Measurements from ENCODE around the gene CLMN. TPM values are rescaled to one million over a fixed set of nuclear protein-coding genes. Genes with fewer than 3 reads are reported as not detected.

Gene CLMN
- total RNA-seq, 2 donors from 2014 or later, result 24.6 to 39.3 TPM

GRCh38 chr14:95273001-95273978, 46.4 kb downstream of the CLMN start:
- DNase-seq (ENCODE audit: low spot score), result no peak
- no peaks in the 10 kb centered on the region for H3K4me1 ChIP-seq (replicated peaks)
- 87% methylated on average over 17 of the region's 17 CpGs for WGBS
- TF ChIP-seq, protein P1, sequence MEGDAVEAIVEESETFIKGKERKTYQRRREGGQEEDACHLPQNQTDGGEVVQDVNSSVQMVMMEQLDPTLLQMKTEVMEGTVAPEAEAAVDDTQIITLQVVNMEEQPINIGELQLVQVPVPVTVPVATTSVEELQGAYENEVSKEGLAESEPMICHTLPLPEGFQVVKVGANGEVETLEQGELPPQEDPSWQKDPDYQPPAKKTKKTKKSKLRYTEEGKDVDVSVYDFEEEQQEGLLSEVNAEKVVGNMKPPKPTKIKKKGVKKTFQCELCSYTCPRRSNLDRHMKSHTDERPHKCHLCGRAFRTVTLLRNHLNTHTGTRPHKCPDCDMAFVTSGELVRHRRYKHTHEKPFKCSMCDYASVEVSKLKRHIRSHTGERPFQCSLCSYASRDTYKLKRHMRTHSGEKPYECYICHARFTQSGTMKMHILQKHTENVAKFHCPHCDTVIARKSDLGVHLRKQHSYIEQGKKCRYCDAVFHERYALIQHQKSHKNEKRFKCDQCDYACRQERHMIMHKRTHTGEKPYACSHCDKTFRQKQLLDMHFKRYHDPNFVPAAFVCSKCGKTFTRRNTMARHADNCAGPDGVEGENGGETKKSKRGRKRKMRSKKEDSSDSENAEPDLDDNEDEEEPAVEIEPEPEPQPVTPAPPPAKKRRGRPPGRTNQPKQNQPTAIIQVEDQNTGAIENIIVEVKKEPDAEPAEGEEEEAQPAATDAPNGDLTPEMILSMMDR (IDR thresholded peaks at IDR 0.05), result no peak
- TF ChIP-seq POLR2AphosphoS5 (IDR thresholded peaks at IDR 0.05) (no peak), POLR2A (IDR thresholded peaks at IDR 0.05) (no peak)
- H3K36me3 ChIP-seq, result no peaks in the 10 kb centered on the region
- H3K4me3 ChIP-seq, result no peak overlapping the region
- H3K27ac ChIP-seq, result no peak overlapping the region
- intact Hi-C loops (cut with DNase I), result no loop called here
- no peaks in the 10 kb centered on the region for H3K9me3 ChIP-seq
- no peaks in the 10 kb centered on the region for H3K27me3 ChIP-seq (replicated peaks; ENCODE audit: insufficient read depth)

DNA sequence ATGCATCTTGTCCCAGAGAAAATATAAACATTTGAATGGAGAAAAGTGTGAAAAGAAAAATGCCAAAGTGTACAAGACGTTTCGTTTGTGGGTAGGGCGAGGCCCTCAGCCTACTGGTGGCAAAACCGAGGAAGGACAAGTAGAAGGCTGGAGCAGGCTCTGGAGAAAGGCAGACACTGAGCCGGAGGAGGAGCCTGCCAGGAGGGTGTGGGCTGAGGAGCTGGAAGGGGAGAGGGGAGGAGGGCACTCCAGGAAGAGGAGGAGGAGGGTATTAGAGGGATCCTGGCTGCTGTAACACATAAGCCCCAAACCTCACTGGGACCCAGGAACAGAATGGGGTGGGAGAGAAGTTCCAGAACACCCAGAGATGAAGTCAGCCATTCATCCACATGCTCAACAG, 47.7 kb downstream of the CLMN start:
- no peaks in the 10 kb centered on the region for H3K4me1 ChIP-seq (replicated peaks)
- 88% methylated on average over 5 of the region's 5 CpGs for WGBS
- intact Hi-C loops (cut with DNase I), result no loop called here
- no peaks in the 10 kb centered on the region for H3K36me3 ChIP-seq
- no peaks in the 10 kb centered on the region for H3K27me3 ChIP-seq (replicated peaks; ENCODE audit: insufficient read depth)
- no peak for DNase-seq (ENCODE audit: low spot score)
- H3K9me3 ChIP-seq, result no peaks in the 10 kb centered on the region
- H3K4me3 ChIP-seq, result no peak overlapping the region
- H3K27ac ChIP-seq, result no peak overlapping the region
- TF ChIP-seq, protein P1 (IDR thresholded peaks at IDR 0.05), result no peak
- TF ChIP-seq POLR2AphosphoS5 (IDR thresholded peaks at IDR 0.05) (no peak), POLR2A (IDR thresholded peaks at IDR 0.05) (no peak)

DNA sequence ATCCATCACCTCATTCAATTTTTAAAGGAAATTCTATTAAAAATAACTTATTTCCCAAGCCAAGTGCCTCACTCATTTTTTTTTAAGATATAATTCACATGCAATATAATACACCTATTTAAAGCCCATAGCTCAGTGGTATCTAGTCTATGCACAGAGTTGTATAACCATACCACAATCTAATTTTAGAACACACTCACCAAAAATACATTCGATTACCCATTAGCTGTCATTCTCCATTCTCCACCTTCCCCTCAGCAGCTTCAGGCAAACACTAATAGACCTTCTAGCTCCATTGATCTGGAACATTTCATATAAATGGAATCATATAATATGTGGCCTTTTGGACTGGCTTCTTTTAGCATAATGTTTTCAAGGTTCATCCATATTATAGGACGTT, 49.5 kb downstream of the CLMN start:
- Histone ChIP-seq H3K27ac (no peak overlapping the region), H3K9me3 (no peaks in the 10 kb centered on the region), H3K27me3 (replicated peaks; ENCODE audit: insufficient read depth) (no peaks in the 10 kb centered on the region), H3K4me1 (replicated peaks) (no peaks in the 10 kb centered on the region), H3K36me3 (no peaks in the 10 kb centered on the region), H3K4me3 (no peak overlapping the region)
- intact Hi-C loops (cut with DNase I), result no loop called here
- WGBS, result 92% methylated on average over 2 of the region's 2 CpGs
- TF ChIP-seq, protein P1 (IDR thresholded peaks at IDR 0.05), result no peak
- TF ChIP-seq POLR2AphosphoS5 (IDR thresholded peaks at IDR 0.05) (no peak), POLR2A (IDR thresholded peaks at IDR 0.05) (no peak)
- no peak for DNase-seq (ENCODE audit: low spot score)

DNA sequence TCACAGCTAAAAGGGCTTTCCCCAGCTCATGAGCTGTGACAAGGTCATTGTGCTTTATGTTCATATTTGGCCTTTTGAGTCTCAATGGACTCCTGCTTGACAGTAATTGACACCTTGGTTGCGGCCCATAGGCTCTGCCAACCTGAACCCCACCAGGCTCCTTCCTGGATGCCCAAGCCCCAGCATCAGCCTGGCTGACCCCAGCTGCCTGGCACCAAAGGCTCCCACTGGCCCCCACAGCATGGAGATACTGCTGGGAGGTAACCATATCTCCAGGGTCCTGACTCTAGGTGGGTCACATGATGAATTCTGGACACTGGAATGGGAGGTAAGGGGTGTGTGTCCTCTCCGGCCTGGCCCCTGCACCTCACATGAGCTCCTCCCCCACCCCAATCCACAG, 50.2 kb downstream of the CLMN start:
- intact Hi-C loops (cut with DNase I), result no loop called here
- Histone ChIP-seq H3K36me3 (no peaks in the 10 kb centered on the region), H3K27ac (no peak overlapping the region), H3K9me3 (no peaks in the 10 kb centered on the region), H3K4me1 (replicated peaks) (no peaks in the 10 kb centered on the region), H3K27me3 (replicated peaks; ENCODE audit: insufficient read depth) (no peaks in the 10 kb centered on the region), H3K4me3 (no peak overlapping the region)
- TF ChIP-seq, protein P1 (IDR thresholded peaks at IDR 0.05), result no peak
- TF ChIP-seq POLR2AphosphoS5 (IDR thresholded peaks at IDR 0.05) (no peak), POLR2A (IDR thresholded peaks at IDR 0.05) (no peak)
- DNase-seq (ENCODE audit: low spot score), result no peak
- WGBS, result 94% methylated on average over 2 of the region's 2 CpGs

DNA sequence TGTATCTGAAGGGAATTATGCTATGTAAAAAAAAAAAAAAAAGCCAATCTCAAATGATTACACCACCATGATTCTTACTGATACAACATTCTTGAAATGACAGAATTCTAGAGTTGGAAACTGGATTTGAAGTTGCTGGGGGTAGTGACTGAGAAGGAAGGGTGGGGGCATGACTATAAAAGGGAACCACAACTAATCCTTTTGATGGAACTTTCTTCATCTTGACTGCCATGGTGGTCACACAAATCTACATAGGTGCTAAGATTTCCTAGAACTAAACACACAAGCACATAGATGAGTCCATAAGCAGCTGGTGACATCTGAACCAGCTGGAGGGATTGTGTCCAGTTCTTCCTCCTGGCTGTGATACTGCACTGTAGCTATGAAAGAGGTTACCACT, 51.4 kb downstream of the CLMN start:
- H3K4me3 ChIP-seq, result no peak overlapping the region
- H3K36me3 ChIP-seq, result no peaks in the 10 kb centered on the region
- no peak for TF ChIP-seq POLR2A (IDR thresholded peaks at IDR 0.05)
- H3K4me1 ChIP-seq (replicated peaks), result no peaks in the 10 kb centered on the region
- H3K27me3 ChIP-seq (replicated peaks; ENCODE audit: insufficient read depth), result no peaks in the 10 kb centered on the region
- no peaks in the 10 kb centered on the region for H3K9me3 ChIP-seq
- no peak overlapping the region for H3K27ac ChIP-seq
- intact Hi-C loops (cut with DNase I), result no loop called here
- no peak for DNase-seq (ENCODE audit: low spot score)

All from prostate gland (tissue), 2 donors.